HuH-7 (cell line): ENCODE data around the gene GTF3C1.

ENCODE experiments used
- DNase-seq: peaks from one replicate; pipeline ENCODE4 v3.0.0; 2011; ENCODE audit warnings: low spot score

The GTF3C1 gene

DNA sequence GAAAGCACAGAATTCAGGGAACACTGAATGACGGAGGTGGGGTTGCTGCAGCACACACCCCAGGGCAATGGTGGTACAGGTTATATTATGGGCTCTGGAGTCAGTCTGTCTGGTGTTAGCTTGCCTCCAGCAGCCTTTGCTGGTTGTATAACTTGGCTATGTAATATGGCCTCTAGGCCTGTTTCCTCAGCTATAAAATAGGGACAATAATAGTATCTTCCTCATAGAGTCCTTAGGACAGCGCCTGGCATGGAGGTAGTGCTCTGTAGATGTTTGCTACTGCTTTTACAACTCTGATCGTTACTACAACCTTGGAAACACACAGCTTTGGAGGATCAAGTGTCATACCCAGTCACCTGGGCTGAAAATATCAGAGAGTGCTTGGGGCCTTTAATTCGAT is 31.5 kb downstream of the GTF3C1 start:
- DNase-seq: no peak

DNA sequence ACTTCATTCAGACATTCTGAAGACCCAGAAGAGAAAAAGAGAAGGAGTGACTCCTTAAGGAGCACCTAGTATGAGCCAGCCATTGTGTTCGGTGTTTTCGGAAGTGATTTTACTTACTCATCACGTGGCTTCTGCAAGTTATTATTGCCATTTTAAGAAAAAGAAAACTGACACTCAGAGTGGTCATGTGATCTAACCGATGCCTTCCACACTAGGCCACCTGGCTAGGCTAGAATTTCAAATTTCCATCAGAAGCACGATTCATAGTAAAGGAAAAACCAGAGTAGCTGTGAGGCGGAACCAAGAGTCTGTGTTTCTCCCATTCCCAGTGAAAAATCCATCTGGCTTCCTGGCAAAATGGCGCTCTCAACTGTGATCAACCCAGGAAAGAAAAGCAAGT is 32.0 kb downstream of the GTF3C1 start:
- no peak for DNase-seq

DNA sequence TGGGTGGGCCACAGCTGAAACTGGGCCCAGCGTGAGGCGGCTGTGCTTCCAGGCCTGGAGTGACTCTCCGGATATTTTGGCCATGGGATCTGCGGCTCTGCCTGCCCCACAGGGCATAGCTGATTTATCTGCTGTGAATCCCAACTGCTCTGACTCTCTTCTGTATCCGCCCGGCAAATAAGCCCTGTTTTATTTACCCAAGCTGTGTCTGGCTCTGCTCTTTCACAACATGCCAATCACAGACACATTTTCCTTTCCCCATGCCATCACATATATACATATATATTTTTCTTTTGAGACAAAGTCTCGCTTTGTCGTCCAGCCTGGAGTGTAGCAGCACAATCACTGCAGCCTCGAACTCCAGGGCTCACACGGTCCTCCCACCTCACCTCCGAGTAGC is 33.3 kb downstream of the GTF3C1 start:
- DNase-seq: no peak

DNA sequence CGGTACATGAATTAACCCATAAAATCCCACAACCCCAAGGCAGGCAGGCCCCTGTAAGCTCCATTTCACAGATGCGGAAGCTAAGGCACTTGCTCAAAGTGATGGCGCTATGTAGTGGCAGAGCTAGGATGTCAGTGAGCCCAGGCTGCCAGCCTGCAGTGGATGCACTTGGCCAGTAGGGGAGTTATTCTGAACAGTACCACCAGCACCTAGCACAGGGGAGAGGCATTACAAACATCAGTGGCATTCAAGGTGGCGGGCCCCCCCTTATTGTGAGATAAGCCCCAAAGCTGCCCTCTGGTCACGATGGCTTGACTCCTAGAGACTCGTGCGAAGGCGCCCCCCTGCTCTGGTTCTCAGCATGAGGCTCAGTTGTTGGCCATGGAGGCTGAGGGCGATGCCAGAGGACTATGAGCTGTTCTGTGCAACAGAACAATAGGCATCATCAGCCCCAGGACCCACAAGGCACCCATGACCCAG is 33.8 kb downstream of the GTF3C1 start:
- peak; percentile 66 for DNase-seq

DNA sequence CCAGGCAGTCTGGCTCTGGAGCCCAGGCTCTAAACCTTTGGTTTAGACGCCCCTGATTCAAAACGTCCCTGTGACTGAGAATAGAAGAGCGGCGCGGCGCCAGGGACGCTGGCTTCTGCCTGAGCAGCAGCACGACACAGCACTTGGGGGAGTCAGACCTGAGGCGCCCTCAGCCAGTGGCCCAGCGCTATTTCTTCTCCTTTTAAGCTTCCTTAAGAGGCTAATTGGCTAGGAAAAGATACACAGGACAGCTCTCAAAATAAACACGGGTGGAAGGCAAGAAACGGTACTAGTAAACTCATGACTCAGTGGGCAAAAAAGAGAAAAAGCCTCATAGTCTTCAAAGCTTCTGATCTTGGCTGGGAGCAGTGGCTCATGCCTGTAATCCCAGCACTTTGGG is 34.9 kb downstream of the GTF3C1 start:
- DNase-seq: no peak

DNA sequence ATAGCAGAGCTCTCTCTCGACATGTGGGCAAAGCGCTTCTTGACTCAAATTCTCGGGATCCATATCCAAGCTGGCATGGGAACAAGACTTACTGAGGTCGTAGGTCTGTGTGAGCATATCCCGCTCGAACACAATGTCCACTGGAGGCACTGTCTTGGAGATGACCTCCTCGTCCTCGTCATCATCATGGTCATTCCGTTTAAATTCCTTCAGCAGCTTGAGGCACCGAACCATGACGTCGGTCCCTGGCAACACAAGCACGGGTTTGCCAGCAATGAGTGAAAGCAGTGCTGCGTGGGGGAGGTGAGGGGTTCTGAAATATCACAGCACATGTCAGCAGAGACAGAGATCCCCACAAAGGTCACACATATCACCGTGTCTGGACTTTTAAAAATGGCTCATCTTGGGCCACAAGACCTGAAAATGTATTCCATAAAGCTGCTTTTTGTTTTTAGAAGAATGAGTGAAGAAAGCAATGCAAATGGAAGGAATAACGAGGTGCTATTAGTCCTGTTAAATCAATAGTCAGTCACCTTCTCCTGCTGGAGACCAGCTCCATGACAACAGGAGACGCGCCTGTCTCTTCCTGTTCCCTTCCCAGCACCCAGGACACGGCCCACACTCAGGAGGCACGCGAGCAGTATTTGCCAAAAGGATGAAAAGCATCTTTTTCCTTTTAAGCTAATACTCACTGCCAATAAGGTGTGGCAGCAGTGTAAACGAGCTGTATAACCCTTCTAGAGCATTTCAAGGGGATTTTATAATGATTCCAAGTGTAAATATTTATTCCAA is 37.9 kb downstream of the GTF3C1 start:
- DNase-seq: no peak

DNA sequence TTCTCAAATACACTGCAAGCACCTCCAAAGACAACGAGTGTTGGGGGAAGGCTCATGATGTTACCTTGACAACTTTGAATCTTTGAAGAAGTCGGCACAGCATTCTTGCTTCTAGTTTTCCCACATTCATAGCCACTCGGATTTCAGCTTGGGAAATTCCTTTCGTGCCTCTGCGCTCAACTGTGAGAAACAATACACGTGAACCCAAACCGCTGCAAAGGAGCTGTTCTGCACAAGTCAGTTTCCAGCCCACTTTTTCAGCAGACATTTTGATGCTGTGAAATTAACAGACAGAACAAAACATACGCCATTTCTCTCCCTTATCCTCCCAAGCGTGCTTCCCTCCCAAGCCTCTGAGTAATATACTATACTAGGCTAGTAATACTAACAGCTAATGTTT is 41.2 kb downstream of the GTF3C1 start:
- DNase-seq: no peak

DNA sequence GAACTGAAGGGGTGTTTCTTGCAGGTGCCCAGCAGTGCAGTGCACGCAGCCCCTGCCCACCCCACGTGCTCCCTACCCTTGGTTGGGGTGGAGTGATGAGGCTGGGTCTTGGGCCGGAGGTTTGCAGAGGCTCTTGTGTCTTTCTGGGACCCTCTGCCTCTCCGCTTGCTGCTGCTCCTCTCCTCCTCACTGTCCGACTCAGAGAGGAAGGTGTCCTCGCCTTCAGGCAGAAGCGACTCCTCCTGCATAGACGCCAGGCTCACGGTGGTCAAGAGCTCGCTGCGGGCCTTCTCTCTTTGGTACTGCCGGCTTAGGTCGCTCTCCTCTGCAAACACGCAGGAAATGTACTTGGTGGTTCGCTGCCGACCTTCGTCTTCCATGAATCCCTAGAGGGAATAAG is 42.9 kb downstream of the GTF3C1 start:
- DNase-seq: no peak

DNA sequence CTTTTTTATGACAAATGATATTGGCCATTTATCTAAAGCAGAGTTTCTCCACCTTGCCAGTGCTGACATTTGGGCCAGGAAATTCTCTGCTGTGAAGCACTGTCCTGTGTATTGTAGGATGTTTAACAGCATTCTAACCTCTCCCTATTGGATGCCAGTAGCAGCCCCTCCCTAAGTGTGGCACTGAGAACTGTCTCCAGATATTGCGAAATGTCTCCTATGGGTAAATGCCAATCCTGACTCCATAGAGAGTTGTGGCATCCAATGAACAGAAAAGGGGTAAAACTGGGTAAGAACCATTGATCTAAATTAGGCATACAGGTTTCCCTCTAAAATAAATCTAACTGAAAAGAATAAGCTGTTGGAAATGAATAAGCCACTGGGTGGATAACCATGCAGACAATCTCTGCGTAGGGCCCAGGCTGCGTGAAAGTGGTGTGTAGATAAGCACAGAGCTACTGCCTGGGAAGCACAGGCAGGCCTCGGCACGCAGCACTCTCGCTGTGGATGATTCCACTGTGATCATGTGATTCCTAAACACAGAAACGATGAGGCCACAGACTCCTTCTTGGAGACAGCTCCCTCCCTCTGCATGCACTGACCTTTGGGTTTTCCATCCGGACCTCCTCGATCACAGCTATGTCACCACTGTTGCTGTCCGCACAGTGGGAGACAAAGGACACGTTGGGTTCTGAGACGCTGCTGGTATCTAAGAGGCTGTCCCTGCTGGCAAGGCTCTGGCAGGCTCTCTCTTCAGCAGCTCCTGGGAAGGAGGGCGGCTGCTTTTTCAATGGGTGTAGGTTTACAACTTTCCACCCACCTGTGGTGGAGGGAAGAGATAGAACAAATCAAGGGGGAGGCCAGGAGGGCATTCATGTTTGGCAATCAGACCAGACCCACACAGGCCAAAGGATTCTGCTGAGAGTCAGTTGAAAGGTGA is 44.1 kb downstream of the GTF3C1 start:
- DNase-seq: no peak

DNA sequence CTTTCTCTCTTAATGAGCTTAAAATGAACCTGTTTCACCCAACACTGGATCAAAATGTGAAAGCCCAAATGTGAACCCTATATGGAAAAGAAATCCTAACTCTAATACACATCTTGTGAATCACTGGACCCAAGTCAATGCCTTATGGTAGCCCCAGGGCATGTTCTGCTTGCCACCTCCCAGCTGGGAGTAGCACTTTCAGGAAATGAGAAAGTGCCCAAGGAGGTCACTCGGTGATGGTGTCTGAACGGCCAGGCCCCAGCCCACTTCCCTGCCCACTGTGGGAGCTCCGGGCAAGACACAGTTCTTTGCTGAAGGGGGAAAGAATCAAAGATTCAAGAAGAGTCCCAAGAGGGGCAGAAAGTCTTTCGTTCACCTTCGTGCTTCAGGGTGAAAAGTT is 46.1 kb downstream of the GTF3C1 start:
- DNase-seq: no peak

DNA sequence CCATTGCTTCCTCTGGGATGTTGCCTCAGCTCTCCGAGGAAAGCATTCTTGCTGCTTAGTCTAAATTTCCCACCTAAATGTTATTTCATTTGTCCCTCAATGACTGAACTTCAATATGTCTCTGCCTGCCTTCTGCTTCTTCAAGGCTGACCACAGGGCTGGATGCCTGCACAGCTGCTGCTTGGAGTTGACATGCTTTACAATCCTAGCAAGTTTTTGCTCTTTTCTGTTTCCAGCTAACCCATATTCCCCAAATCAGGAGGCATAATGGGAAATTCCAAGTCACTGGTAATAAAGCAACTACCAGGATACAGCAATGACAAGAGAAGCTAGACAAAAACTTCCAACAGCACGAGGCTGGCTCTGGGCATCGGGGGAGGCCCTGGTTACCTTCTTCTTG is 48.9 kb downstream of the GTF3C1 start:
- no peak for DNase-seq

DNA sequence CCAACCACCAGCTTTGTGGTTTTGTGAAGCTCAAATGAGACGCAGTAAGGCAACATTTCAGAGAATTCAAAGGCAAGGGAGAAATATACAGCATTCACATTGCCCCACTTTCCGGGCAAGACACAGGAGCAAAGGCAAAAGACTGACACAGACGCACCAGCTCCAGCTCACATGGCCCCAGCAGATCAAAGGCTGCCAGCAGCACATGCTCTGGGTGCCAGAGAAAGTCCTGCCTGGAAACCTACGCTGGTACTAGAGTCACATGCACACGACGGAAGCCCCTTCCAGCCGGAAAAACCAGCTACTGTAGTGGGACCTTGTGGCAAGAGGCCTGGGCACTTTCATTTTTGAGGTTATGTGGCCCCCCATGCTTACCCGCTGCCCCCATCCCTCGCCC is 50.1 kb downstream of the GTF3C1 start:
- no peak for DNase-seq

DNA sequence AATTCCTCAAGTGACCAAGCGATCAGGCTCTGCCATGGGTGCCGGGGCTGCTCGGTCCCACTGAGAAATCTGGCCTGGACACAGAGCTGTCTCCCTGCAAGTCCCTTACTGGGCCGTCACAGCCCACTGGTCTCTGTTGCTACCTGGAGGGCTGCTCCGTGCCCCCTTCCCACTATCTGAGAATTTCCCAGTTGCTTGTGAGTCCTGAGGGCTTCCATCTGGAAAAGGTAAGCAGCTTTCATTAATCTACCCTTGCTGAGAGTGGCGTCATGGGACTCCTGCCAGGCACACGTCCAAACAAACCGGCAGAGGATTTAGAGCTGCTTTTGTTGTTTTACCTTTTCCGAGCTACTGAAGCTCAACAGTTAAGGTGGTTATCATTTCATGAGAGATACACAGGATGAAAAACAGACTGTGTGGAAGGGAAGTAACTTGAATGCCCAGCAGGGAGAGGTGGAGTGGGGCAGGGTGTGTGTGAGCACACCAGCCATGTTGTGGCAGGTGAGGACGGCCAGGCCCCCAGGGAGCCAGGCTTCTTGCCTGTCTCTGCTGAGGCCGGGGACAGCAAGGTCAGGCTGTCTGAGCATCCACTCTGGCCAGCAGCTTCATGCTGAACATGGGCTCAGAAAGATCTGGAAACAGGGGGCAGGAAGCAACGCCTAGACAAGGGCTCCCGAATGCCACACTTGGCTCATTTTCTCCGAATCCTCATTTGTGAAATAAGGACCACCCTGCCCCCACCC is 50.6 kb downstream of the GTF3C1 start:
- DNase-seq: no peak

DNA sequence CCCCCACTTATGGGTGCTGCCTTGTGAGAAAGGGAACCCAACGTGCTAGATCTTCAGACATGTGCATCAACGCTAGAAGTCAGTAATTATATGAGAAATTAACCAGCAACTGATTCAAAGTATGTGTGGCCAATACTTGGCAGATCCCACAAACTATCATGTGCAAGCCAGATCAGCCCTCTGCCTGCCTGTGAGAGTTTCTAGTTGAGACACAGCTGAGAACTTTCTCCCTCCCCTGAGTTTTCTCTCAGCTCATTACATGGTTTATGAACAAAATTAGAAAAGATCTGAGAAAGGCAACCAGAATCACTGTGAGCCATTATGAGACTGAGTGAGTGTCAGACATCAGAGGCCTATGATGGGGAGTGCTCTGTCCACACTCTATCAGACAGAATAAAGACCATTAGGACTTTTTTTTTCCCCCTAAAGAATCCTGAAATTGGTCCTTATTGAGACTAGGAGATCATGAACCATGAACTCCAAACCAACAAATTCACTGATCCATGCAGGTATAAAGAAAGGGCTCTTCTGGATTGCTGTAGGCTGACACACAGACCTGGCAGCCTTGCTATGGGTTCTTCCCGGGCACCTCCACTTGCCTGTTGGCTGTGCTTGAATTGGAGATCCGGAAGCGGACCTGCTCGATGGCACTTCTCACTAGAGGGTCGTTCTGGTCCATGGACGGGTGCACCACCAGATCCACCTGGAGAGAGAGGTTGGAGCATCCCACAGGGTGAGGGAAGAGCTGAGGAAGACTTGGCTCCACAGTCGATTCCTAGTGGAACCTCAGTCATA is 51.5 kb downstream of the GTF3C1 start:
- no peak for DNase-seq

DNA sequence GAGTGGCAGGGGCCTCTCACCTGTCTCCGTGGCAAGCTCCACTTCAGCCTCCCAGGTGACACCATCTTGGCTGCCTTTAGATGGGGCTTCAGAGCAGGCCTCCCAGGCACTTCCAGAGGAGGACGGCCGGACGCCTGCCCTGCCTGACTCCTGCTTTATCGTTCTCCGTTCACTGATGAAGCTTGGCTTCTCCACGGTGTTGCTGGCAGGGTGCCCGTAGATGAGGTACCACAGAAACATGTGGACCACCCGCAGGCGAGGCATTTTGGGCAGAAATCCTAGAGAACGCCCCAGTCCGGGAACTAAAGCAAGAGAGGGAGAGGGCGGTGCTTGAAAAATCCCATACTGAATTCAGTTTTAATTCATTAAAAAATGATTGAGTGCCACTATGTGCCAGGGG is 54.5 kb downstream of the GTF3C1 start:
- no peak for DNase-seq

DNA sequence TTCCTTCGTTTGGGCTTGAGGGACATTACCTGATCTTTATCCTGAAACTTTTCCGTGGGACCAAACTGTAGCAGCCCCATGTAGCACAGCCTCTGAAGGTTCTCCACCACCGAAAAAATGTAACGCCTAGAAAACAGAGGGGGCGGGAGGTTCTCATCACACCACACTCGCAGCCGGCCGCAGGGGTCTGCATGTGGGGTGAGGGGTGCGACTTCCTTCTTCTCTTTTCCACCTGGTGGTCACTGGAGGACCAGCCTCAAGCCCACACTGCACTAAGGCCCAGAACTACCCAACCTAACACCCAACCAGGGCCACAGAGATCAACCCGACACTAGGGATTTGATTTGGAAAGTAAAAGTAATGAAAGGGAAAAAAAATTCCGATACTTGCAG is 57.1 kb downstream of the GTF3C1 start:
- DNase-seq: no peak

DNA sequence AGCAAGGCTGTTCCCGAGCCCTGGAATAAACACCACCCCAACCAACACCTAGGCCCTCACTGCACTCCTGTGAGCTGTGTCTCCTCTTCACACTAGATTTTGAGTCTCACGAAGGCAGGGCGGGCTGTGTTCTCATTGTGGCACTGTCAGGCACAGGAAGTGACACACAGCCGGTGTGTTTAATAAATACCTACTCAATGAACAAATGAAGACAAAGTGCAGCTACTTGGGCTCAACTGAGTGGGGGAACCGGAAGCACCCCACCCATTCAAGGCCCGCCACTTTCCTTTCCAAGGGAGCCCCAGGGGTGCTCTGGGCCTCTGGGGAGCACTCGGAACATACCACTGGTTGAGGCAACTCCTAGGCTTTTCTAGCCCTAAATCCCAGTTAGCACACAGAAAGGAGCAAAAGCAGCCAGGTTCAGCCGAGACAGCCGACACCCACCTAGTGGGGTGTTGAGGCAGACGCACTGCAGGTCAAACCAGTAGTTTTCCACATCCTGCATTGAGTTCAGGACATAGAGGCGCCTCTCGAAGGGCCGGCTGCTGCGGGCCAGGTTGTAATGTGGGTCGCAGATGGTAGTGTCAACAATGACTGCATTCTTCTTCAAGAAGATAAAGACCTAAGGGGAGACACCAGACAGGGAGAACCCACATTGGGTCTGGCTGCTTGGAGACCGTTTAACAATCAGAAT is 57.7 kb downstream of the GTF3C1 start:
- no peak for DNase-seq

DNA sequence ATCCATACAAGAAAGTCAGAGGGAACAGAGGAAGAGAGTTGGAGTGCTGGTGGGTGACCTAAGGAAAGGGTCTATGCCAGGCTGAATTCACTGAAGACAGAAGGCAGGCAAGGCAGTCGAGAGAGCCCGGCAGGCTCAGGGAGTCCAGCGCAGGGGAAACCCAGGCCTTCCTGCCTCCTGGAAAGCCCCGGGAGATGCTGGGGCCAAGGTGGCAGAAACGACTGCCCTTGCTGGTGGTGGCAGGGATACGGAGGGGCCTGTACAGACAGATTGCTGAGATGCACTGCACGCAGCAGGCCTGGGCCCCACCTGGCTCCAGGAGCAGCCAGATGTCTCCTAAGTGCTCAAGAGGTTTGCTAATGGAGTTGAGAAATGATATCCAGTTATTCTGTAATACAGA is 59.8 kb downstream of the GTF3C1 start:
- DNase-seq: no peak

DNA sequence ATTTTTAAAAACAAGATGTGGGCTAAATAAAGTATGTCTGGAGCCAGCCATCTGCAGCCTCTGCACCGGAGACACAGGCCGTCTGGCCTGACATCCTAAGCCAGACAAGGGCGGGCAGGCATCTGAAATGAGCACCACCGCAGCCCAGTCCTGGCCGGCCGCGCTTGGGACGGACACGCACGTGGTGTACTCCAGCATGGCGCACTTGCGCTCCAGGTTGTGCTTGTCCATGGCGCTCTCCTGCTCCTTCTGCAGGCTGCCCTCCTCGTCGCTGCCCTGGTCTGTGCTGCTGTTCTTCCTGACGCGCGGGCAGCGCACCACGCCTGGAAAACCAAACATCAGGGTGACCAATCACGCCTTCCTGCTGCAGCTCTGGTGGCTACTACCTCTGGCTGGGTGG is 60.3 kb downstream of the GTF3C1 start:
- DNase-seq: no peak

DNA sequence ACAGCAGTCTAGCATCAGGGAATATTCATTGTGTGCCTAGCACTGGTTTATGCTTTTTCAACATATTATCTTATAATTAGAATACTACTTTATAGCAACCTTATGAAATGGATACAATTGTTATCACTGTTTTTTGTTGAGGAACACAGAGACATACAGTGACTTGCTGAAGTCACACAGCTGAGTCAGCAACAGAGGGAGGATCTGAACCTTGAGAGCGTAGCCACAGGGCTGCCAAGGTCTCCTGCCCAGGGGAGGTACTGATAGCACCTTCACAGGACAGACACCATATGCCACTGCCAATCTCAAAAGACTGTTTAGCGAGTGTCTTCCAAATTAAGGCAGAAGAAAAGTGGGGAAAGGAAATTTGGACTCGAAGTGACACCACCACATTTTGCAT is 63.0 kb downstream of the GTF3C1 start:
- no peak for DNase-seq

DNA sequence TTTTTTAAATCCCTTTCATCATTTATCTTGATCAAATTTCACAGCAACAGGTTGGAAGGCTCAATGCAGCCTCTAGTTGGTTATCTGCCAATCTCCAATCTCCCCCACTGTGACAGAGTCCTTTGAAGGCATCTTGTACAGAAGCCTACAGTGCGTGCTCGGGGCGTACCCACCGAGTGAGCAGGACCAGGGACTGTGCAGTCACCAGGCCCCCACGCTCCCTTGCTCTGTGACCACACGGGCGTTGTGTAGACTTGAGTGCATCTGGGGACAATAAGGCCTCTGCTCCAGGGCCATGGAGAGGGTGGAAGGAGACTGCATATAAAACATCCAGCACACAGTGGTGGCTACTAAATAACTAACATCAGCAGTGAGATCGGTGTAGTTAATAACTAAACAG is 63.4 kb downstream of the GTF3C1 start:
- DNase-seq: no peak
